HG02970 (cell line): Measurements from ENCODE around the gene PIN1.

Experiments
- ATAC-seq: cut with Tn5 transposase; IDR thresholded peaks from one replicate; pipeline ENCODE4 v1.9.1; 2021; ENCODE audit warnings: mild to moderate bottlenecking, moderate library complexity, moderate number of reproducible peaks; ENCODE audit not compliant: unreplicated experiment, low FRiP score

The PIN1 gene

GRCh38 chr19:9850235-9850959 lies 15.3 kb downstream of the PIN1 start:
- ATAC-seq: no peak

- no peak for ATAC-seq
Observed at GRCh38 chr19:9854282-9854846, 19.2 kb downstream of the PIN1 start.

DNA sequence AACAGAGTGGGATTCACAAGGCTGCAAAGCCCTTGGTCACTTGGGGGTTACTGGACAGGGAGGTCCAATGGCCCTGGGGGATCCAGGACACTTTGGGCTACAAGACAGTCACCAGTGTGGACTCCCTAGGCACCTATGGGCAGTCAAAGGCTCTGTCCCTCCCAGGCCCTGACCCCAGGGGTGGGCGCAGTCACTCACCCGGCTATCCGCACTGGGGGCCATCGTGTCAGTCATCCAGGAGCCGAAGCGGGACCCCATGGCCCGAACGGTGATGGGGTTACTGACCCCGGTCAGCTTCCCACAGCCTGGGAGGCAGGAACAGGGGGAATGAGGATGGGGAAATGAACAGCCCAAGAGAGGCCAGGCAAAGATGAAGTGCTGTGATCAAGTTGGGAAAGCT lies 21.5 kb downstream of the PIN1 start:
- no peak for ATAC-seq

- no peak for ATAC-seq
Observed at GRCh38 chr19:9857076-9857721, 22.1 kb downstream of the PIN1 start.

DNA sequence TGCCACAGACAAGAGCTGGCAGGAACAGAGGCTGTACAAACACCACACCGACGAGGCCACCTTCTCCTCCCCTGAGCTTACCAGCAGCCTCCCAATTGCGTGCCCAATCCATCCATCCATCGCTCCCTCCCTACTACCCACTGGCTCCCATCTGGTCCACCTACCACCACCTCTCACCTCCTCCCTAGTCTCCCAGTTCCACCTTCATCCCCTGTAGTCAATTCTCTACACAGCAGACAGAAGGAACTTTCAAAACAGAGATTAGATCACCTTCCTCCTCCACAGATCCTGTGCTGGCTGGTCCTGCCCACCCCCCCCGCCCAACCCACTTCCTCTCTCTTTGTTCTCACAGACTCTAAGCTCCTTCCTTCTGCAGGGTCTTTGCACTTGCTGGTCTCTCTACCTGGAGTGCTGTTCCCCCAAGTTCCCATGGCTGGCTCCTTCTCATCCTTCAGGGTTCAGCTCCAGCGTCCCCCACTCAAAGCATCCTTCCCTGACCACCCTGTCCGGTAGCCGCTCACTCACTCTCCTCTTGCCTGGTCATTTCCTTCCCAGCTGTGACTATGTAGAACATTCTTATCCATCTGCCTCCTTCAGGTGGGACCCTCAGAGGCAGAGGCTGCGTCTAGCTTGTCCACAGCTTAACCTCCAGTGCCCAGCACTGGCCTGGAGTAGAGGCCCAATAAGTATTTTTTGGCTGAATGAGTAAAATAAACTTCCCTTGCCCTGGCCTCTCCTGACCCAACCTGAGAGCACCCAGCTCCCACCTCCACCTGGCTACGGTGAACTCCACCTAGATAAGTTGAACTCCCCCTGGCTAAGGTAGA lies 23.0 kb downstream of the PIN1 start:
- ATAC-seq: no peak

- no peak for ATAC-seq
Observed at GRCh38 chr19:9858766-9859165, 23.6 kb downstream of the PIN1 start.

GRCh38 chr19:9860407-9860806 lies 25.3 kb downstream of the PIN1 start:
- no peak for ATAC-seq

GRCh38 chr19:9861503-9861902 lies 26.4 kb downstream of the PIN1 start:
- ATAC-seq: no peak

- no peak for ATAC-seq
Observed at GRCh38 chr19:9862938-9863337, 27.8 kb downstream of the PIN1 start.

- no peak for ATAC-seq
Observed at GRCh38 chr19:9863759-9864158, 28.6 kb downstream of the PIN1 start.

DNA sequence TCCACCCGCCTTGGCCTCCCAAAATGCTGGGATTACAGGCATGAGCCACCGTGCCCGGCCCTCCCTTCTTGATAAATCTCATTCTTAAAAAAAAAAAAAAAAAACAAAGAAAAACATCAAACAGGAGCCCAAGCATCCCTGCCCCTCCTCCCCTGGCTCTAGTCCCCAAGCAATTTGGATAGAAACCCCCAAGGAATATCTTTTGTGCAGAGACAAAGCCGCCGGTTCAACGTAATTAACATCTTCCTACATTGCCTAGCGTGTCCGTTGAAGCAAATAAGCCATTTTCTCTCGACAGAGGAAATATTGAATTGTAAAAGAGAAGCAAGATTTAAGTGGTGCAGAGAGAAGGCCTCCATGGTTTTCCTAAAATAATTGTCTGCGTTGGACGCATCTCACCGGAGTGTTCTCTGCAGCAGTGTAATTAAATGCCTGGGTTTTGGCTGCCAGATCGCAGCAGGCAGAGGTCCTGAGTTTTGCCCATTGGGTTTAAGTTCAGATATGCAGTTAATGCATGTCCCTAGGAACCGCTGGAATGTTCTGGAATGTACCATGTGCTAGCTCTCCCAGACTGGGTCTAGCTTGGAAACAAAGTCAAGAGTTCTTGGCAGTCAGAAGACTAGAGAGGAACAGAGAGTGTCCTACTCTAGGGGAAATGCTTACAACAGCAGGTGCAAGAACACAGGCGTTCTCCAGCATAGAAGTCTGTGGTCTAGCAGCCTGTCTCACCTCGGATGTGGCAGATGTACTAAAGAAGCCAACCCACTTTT lies 30.8 kb downstream of the PIN1 start:
- ATAC-seq: no peak

- ATAC-seq: no peak
Observed at GRCh38 chr19:9868983-9869617, 34.0 kb downstream of the PIN1 start.

DNA sequence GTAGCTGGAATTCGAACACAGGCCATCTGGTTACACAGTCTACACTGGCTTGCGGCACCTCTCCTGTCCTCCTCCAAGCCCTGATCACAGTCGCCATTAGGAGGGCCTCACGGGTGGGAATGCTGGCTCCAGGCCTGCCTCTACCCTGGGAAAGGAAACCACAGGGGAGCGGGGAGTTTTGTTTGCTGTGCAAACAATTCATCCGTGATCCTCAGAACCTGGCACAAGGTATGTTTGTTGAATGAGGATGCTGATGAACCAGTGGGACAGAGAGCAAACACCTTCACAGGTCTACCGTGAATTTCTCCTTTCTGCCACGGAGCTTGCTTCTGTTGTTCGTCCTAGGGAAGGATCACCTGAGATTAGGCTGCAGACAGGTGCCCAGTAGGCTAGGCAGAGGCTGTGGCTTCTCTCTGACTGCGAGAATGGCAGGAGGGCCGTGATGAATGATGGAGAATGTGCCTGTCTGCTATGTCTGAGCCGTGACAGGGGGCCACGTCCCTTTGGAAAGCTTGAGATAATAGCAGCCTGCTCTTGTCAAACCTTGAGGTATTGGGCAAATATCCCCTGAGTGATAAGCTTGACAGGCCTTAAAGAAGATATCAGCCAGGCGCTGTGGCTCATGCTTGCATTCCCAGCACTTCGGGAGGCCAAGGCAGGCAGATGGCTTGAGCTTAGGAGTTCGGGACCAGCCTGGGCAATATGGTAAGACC lies 36.7 kb downstream of the PIN1 start:
- no peak for ATAC-seq

DNA sequence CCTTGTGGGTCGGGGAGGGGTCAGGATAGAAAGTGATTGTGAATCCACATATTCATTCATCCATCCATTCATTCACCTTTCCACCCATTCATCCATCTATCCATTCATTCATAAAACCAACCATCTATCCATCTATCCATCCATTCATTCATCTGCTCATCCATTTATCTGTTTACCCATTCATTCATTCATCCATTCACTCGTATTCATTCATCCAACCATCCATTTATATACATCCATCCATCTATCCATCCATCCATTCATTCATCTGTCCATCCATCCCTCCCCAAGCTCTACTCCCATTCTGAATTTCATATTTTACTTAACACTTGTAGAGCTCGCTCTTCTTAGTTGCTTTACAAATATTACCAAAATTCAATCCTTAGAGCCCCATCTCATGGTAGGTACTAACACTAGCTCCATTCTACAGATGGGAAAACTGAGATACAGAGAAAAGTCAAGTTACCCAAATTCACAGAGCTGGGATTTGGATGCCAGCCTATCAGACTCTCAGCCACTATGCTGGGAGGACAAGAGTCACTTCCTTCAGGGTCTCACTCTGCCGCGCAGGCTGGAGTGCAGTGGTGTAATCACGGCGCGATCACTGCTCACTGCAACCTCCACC lies 37.6 kb downstream of the PIN1 start:
- ATAC-seq: no peak

GRCh38 chr19:9875031-9875627 lies 40.0 kb downstream of the PIN1 start:
- no peak for ATAC-seq

GRCh38 chr19:9875796-9876195 lies 40.7 kb downstream of the PIN1 start:
- no peak for ATAC-seq

DNA sequence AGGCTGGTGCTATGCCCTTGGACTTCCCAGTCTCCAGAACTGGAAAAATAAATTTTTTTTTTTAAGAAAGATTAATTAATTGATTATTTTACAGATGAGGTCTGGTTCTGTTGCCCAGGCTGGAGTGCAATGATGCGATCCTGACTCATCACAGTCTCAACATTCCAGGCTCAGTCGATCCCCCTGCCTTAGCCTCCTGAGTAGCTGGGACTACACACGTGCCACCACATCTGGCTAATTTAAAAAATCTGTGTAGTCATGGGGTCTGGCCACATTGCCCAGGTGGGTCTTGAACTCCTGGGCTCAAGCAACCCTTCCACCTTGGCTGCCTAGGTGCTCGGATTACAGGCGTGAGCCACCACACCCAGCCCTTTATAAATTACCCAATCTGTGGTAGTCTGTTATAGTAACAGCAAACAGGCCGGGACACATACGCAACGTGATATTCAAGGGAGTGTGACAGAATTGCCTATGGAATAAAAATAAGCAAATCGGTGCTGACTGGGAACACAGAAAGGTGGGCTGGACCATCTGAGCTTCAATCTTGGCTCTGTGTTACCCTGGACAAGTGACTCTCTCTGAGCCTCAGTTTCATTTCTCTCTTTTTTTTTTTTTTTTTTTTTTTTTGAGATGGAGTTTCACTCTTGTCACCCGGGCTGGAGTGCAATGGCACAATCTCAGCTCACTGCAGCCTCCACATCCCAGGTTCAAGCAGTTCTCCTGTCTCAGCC lies 42.8 kb downstream of the PIN1 start:
- ATAC-seq: no peak
